Type B pancreatic cell (in vitro differentiated cells): ENCODE data around the gene ACTMAP. TPM values are rescaled to one million over a fixed set of nuclear protein-coding genes. Genes with fewer than 3 reads are reported as not detected.
"Not testable (repeated sequence)": the region's sequence is repeated elsewhere in the genome, so short reads cannot be mapped to it uniquely, and the experiment has no call there.

ENCODE experiments used
- DNase-seq: peaks from one replicate; pipeline ENCODE4 v3.0.0; 2021; ENCODE audit warnings: mixed read lengths; ENCODE audit not compliant: unreplicated experiment; ENCODE audit errors: extremely low spot score
- H3K27ac Mint-ChIP-seq: 2 replicates; pipeline ENCODE4 v1.8.0; 2021; ENCODE audit warnings: mild to moderate bottlenecking, mixed read lengths
- H3K27me3 Mint-ChIP-seq: 2 replicates; pipeline ENCODE4 v1.8.0; 2021; ENCODE audit warnings: mixed read lengths
- H3K36me3 Mint-ChIP-seq: 2 replicates; pipeline ENCODE4 v1.8.0; 2021; ENCODE audit warnings: mixed read lengths
- H3K4me1 Mint-ChIP-seq: one replicate; pipeline ENCODE4 v1.8.0; 2021; ENCODE audit warnings: mixed read lengths; ENCODE audit not compliant: unreplicated experiment
- H3K4me3 Mint-ChIP-seq: 2 replicates; pipeline ENCODE4 v1.8.0; 2021; ENCODE audit warnings: mild to moderate bottlenecking, mixed read lengths
- H3K9me3 Mint-ChIP-seq: 2 replicates; pipeline ENCODE4 v1.8.0; 2021; ENCODE audit warnings: mixed read lengths
- CTCF ChIP-seq: fragments of 200-600 bp; sonication (generic); conservative IDR thresholded peaks from 2 replicates; pipeline ENCODE4 v1.5.0; 2021; ENCODE audit warnings: antibody characterized with exemption, mild to moderate bottlenecking
- total RNA-seq: library from RNA; stranded (reverse); gene quantifications from 2 replicates; pipeline ENCODE4 v1.2.1, GENCODE V29; 2021; ENCODE audit warnings: low replicate concordance

The ACTMAP gene
- total RNA-seq, 1 donor from 2014 or later, result 16.0 TPM

GRCh38 chr19:40797166-40797962 lies 47.1 kb upstream of the ACTMAP start:
- no peak for TF ChIP-seq CTCF
- Mint-ChIP-seq H3K27ac (peak overlapping the region; percentile 98), H3K9me3 (no peaks in the 10 kb centered on the region), H3K36me3 (no peaks in the 10 kb centered on the region), H3K27me3 (no peaks in the 10 kb centered on the region), H3K4me1 (peaks cover 15% of the 10 kb centered on the region), H3K4me3 (peak overlapping the region; percentile 16)
- no peak for DNase-seq

GRCh38 chr19:40791996-40792395 lies 41.7 kb upstream of the ACTMAP start:
- DNase-seq, result no peak
- TF ChIP-seq CTCF, result no peak
- H3K9me3 Mint-ChIP-seq, result no peaks in the 10 kb centered on the region
- no peak overlapping the region for H3K4me3 Mint-ChIP-seq
- H3K27me3 Mint-ChIP-seq, result no peaks in the 10 kb centered on the region
- H3K4me1 Mint-ChIP-seq, result peaks cover 11% of the 10 kb centered on the region
- no peaks in the 10 kb centered on the region for H3K36me3 Mint-ChIP-seq
- peak overlapping the region; percentile 89 for H3K27ac Mint-ChIP-seq

DNA sequence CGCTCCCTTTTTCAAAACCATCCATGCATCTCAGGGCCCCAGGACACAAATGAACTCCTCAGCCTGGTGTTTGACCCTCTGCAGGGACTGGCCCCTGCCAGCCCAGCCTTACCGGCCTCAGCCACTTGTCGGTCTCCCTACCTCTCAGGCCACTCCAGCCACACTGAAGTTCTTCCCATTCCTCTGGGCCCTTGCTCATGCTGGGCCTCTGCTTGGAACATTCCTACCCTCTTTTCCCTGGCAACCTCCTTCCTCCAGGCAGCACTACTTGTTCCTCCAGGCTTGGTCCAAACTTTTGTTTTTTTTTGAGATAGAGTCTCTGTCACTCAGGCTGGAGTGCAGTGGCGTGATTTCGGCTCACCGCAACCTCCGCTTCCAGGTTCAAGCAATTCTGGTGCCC lies 41.1 kb upstream of the ACTMAP start:
- no peaks in the 10 kb centered on the region for H3K9me3 Mint-ChIP-seq
- TF ChIP-seq CTCF, result no peak
- H3K4me1 Mint-ChIP-seq, result peaks cover 11% of the 10 kb centered on the region
- DNase-seq, result no peak
- H3K36me3 Mint-ChIP-seq, result no peaks in the 10 kb centered on the region
- no peak overlapping the region for H3K4me3 Mint-ChIP-seq
- H3K27ac Mint-ChIP-seq, result no peak overlapping the region
- H3K27me3 Mint-ChIP-seq, result no peaks in the 10 kb centered on the region

- Mint-ChIP-seq H3K36me3 (peaks cover 4% of the 10 kb centered on the region), H3K27me3 (no peaks in the 10 kb centered on the region), H3K9me3 (no peaks in the 10 kb centered on the region), H3K4me1 (peaks cover 2% of the 10 kb centered on the region), H3K27ac (no peak overlapping the region), H3K4me3 (no peak overlapping the region)
- no peak for DNase-seq
- TF ChIP-seq CTCF, result no peak
Observed at GRCh38 chr19:40786060-40787037, 36.1 kb upstream of the ACTMAP start.

DNA sequence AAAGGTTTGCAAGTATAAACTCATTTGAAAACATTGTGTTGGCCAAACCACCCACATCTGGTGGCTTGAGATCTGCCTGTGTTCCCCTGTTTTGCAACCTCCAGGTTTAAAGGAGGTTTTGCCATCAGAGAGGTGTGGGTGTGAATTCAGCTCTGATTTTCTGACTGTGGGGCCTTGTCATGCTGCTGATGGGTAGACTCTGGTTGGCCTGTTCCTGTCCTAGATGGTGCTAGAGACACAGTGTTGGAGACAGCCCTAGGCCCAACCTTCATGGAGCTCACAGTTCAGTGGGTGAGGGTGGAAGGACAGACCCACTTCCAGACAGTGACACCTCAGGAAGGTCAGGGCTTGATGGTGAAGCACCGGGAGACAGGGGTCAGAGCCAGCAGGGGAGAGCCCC lies 35.2 kb upstream of the ACTMAP start:
- TF ChIP-seq CTCF, result no peak
- DNase-seq, result no peak
- H3K36me3 Mint-ChIP-seq, result peaks cover 4% of the 10 kb centered on the region
- no peak overlapping the region for H3K4me3 Mint-ChIP-seq
- H3K4me1 Mint-ChIP-seq, result no peaks in the 10 kb centered on the region
- H3K27me3 Mint-ChIP-seq, result no peaks in the 10 kb centered on the region
- no peaks in the 10 kb centered on the region for H3K9me3 Mint-ChIP-seq
- H3K27ac Mint-ChIP-seq, result no peak overlapping the region

DNA sequence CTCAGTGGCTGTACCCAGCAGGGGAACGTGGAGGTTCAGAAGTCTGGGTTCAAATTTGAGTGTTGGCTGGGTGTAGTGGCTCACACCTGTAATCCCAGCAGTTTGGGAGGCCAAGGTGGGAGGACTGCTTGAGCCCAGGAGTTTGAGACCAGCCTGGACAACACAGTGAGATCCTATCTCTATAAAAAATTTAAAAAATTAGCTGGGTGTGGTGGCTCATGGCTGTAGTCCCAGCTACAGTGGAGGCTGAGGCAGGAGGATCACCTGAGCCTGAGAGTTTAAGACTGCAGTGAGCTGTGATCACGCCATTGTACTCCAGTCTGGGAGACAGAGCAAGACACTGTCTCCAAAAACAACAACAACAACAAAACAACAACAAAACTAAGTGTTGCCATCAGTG lies 33.9 kb upstream of the ACTMAP start:
- not testable (repeated sequence) for H3K4me1 Mint-ChIP-seq, H3K4me3 Mint-ChIP-seq, H3K27ac Mint-ChIP-seq, H3K9me3 Mint-ChIP-seq, H3K27me3 Mint-ChIP-seq, DNase-seq, H3K36me3 Mint-ChIP-seq
